ENCODE data around the gene CSPG4.

DNA sequence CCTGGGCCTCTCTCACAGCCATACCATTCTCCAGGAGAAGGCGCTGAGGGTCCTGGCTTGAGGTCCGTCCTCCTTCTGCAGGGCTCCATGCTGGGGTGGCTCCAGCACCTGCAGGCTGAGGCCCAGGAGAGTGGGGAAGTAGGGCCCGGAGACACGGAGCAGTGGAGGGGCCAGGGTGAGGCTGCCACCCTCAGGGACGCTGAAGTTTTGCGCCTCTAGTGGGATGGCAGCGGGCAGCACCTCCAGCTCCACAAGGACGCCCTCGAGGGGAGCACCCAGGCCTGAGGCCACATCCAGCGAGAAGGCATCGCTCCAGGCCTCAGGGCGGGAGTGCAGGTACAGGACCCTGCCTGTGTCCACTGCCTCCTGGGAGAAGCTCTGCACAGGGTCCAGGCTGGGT, 27.5 kb downstream of the CSPG4 start:
- TF ChIP-seq, protein P1, sequence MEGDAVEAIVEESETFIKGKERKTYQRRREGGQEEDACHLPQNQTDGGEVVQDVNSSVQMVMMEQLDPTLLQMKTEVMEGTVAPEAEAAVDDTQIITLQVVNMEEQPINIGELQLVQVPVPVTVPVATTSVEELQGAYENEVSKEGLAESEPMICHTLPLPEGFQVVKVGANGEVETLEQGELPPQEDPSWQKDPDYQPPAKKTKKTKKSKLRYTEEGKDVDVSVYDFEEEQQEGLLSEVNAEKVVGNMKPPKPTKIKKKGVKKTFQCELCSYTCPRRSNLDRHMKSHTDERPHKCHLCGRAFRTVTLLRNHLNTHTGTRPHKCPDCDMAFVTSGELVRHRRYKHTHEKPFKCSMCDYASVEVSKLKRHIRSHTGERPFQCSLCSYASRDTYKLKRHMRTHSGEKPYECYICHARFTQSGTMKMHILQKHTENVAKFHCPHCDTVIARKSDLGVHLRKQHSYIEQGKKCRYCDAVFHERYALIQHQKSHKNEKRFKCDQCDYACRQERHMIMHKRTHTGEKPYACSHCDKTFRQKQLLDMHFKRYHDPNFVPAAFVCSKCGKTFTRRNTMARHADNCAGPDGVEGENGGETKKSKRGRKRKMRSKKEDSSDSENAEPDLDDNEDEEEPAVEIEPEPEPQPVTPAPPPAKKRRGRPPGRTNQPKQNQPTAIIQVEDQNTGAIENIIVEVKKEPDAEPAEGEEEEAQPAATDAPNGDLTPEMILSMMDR (IDR thresholded peaks at IDR 0.05) = no peak
- TF ChIP-seq EZH2 (IDR thresholded peaks at IDR 0.05; ENCODE audit: borderline replicate concordance, insufficient read depth, low read depth, low read length, poor library complexity, severe bottlenecking) = no peak
